Activated CD8-positive, alpha-beta memory T cell treated with anti-CD3 and anti-CD28 coated beads, Interleukin-2, amount 50 U/mL, for 1 hour (primary cell): ENCODE measurements around the gene MEA1.
"Not testable (repeated sequence)": the region's sequence is repeated elsewhere in the genome, so short reads cannot be mapped to it uniquely, and the experiment has no call there.

Experiments used
- DNase-seq: peaks from one replicate; pipeline ENCODE4 v3.0.0-alpha.2; 2020; ENCODE audit errors: extremely low read depth

Gene MEA1

GRCh38 chr6:43009124-43009523, 4.6 kb downstream of the MEA1 start:
- DNase-seq = no peak

- no peak for DNase-seq
Observed at GRCh38 chr6:43007126-43007525, 6.6 kb downstream of the MEA1 start.

- no peak for DNase-seq
Observed at GRCh38 chr6:43006251-43006650, 7.5 kb downstream of the MEA1 start.

GRCh38 chr6:43005844-43006243, 7.9 kb downstream of the MEA1 start:
- DNase-seq = no peak

GRCh38 chr6:43001843-43002242, 11.9 kb downstream of the MEA1 start:
- DNase-seq = no peak

GRCh38 chr6:42998205-42998604, 15.5 kb downstream of the MEA1 start:
- not testable (repeated sequence) for DNase-seq

- DNase-seq = no peak
Observed at GRCh38 chr6:42996513-42996912, 17.2 kb downstream of the MEA1 start.

- no peak for DNase-seq
Observed at GRCh38 chr6:42993445-42993844, 20.3 kb downstream of the MEA1 start.

- no peak for DNase-seq
Observed at GRCh38 chr6:42989923-42990322, 23.8 kb downstream of the MEA1 start.

- no peak for DNase-seq
Observed at GRCh38 chr6:42988486-42989020, 25.2 kb downstream of the MEA1 start.

- no peak for DNase-seq
Observed at GRCh38 chr6:42987533-42988451, 26.0 kb downstream of the MEA1 start.

GRCh38 chr6:42984924-42985475, 28.7 kb downstream of the MEA1 start:
- no peak for DNase-seq

GRCh38 chr6:42984001-42984923, 29.5 kb downstream of the MEA1 start, which contains the start of gene PPP2R5D:
TSS of gene PPP2R5D (plus strand) at chr6:42984570. CDS start at chr6:42984678, 108 bp downstream.
- DNase-seq = peak; percentile 95

- DNase-seq = no peak
Observed at GRCh38 chr6:42981836-42982235, 31.9 kb downstream of the MEA1 start.

GRCh38 chr6:42979523-42980177, 34.1 kb downstream of the MEA1 start:
- DNase-seq = no peak

- DNase-seq = peak; percentile 92
Observed at GRCh38 chr6:42978839-42979522, 34.8 kb downstream of the MEA1 start, which contains the start of gene PEX6. TSS of gene PEX6 (minus strand) at chr6:42979181. CDS start at chr6:42979150, 31 bp downstream.

- no peak for DNase-seq
Observed at GRCh38 chr6:42978487-42978838, 35.3 kb downstream of the MEA1 start.

GRCh38 chr6:42974919-42975505, 38.7 kb downstream of the MEA1 start:
- no peak for DNase-seq

GRCh38 chr6:42973926-42974325, 39.8 kb downstream of the MEA1 start:
- no peak for DNase-seq

- no peak for DNase-seq
Observed at GRCh38 chr6:42971746-42972327, 41.9 kb downstream of the MEA1 start.
